ENCODE results near the gene SLC16A6.
"Not testable (repeated sequence)": the region's sequence is repeated elsewhere in the genome, so short reads cannot be mapped to it uniquely, and the experiment has no call there.

SLC16A6 gene

GRCh38 chr17:68291836-68292688 is 1.1 kb upstream of the SLC16A6 start:
- in situ Hi-C loops (cut with MboI; ENCODE audit: low sequenced_read_pairs) = no loop called here

GRCh38 chr17:68290268-68290954 is 516 bp downstream of the SLC16A6 start:
- in situ Hi-C loops (cut with MboI; ENCODE audit: low sequenced_read_pairs) = no loop called here

GRCh38 chr17:68289936-68290267 is 1.0 kb downstream of the SLC16A6 start:
- in situ Hi-C loops (cut with MboI; ENCODE audit: low sequenced_read_pairs) = no loop called here

GRCh38 chr17:68289473-68289872 is 1.5 kb downstream of the SLC16A6 start:
- in situ Hi-C loops (cut with MboI; ENCODE audit: low sequenced_read_pairs) = no loop called here

- in situ Hi-C loops (cut with MboI; ENCODE audit: low sequenced_read_pairs) = no loop called here
Measured at GRCh38 chr17:68288804-68289203, 2.1 kb downstream of the SLC16A6 start.

- in situ Hi-C loops (cut with MboI; ENCODE audit: low sequenced_read_pairs) = no loop called here
Measured at GRCh38 chr17:68288375-68288774, 2.6 kb downstream of the SLC16A6 start.

- in situ Hi-C loops (cut with MboI; ENCODE audit: low sequenced_read_pairs) = not testable (repeated sequence)
Measured at GRCh38 chr17:68281965-68282364, 9.0 kb downstream of the SLC16A6 start.

- in situ Hi-C loops (cut with MboI; ENCODE audit: low sequenced_read_pairs) = no loop called here
Measured at GRCh38 chr17:68277807-68278206, 13.1 kb downstream of the SLC16A6 start.

- in situ Hi-C loops (cut with MboI; ENCODE audit: low sequenced_read_pairs) = not testable (repeated sequence)
Measured at GRCh38 chr17:68276339-68276738, 14.6 kb downstream of the SLC16A6 start.

GRCh38 chr17:68273722-68274121 is 17.2 kb downstream of the SLC16A6 start:
- in situ Hi-C loops (cut with MboI; ENCODE audit: low sequenced_read_pairs) = loop anchor here (25.0 kb wide), 1 partner anchor 164 kb away; no protein-coding TSS in a partner anchor

- in situ Hi-C loops (cut with MboI; ENCODE audit: low sequenced_read_pairs) = loop anchor here (25.0 kb wide), 1 partner anchor 171 kb away; no protein-coding TSS in a partner anchor
Measured at GRCh38 chr17:68265833-68266232, 25.1 kb downstream of the SLC16A6 start.

- in situ Hi-C loops (cut with MboI; ENCODE audit: low sequenced_read_pairs) = loop anchor here (25.0 kb wide), 1 partner anchor 174 kb away; no protein-coding TSS in a partner anchor
Measured at GRCh38 chr17:68263101-68263681, 27.7 kb downstream of the SLC16A6 start.

- in situ Hi-C loops (cut with MboI; ENCODE audit: low sequenced_read_pairs) = loop anchor here (25.0 kb wide), 1 partner anchor 175 kb away; no protein-coding TSS in a partner anchor
Measured at GRCh38 chr17:68262467-68262866, 28.5 kb downstream of the SLC16A6 start.

GRCh38 chr17:68260051-68260762 is 30.7 kb downstream of the SLC16A6 start:
- in situ Hi-C loops (cut with MboI; ENCODE audit: low sequenced_read_pairs) = loop anchor here (25.0 kb wide), 1 partner anchor 177 kb away; no protein-coding TSS in a partner anchor

GRCh38 chr17:68259648-68259951 is 31.3 kb downstream of the SLC16A6 start:
- in situ Hi-C loops (cut with MboI; ENCODE audit: low sequenced_read_pairs) = loop anchor here (25.0 kb wide), 1 partner anchor 178 kb away; no protein-coding TSS in a partner anchor

GRCh38 chr17:68258890-68259647 is 31.9 kb downstream of the SLC16A6 start:
- in situ Hi-C loops (cut with MboI; ENCODE audit: low sequenced_read_pairs) = loop anchor here (25.0 kb wide), 1 partner anchor 178 kb away; no protein-coding TSS in a partner anchor

GRCh38 chr17:68257934-68258333 is 33.0 kb downstream of the SLC16A6 start:
- in situ Hi-C loops (cut with MboI; ENCODE audit: low sequenced_read_pairs) = loop anchor here (25.0 kb wide), 1 partner anchor 179 kb away; no protein-coding TSS in a partner anchor

- in situ Hi-C loops (cut with MboI; ENCODE audit: low sequenced_read_pairs) = loop anchor here (25.0 kb wide), 1 partner anchor 181 kb away; no protein-coding TSS in a partner anchor
Measured at GRCh38 chr17:68256701-68257100, 34.2 kb downstream of the SLC16A6 start.

- in situ Hi-C loops (cut with MboI; ENCODE audit: low sequenced_read_pairs) = loop anchor here (25.0 kb wide), 1 partner anchor 181 kb away; no protein-coding TSS in a partner anchor
Measured at GRCh38 chr17:68255731-68256538, 35.0 kb downstream of the SLC16A6 start.

Measured in HL-60/S4 treated with phorbol 12-myristate 13-acetate at 8.2 ng/mL for 4 days and 3 days (cell line).